Stimulated activated CD4-positive, alpha-beta T cell treated with anti-CD3 and anti-CD28 coated beads, TNF-alpha, amount 100 ng/mL, for 24 hours (primary cell): ENCODE measurements around the gene STX10.
A peak's percentile ranks its signal among the peaks of the same experiment; 100 is the strongest.

Experiments
- DNase-seq, 3 experiments: peaks; one replicate each; pipeline ENCODE4 v3.0.0-alpha.2; 2020; ENCODE audit warnings: low read depth in 3 of 3

The STX10 gene

DNA sequence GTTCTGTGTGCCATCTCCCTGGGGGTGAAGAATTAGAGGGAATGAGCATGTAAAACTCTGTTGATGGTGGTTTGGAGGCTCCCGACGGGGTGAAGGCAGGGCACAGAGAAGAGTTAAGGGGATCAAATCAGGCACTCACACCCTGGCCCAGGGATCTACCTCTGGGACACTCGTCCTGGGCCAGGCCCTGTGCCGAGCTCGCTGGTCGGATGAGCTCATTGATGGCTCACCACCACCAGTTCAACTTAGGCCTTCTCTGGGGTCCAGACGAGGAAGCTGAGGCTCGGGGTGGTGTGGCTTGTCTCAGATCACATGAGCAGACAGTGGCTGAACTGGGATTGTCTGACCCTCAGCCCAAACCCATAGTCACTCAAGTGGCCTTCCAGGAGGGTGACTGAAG lies 30.5 kb downstream of the STX10 start:
- no peak for DNase-seq

GRCh38 chr19:13118424-13119193 lies 31.6 kb downstream of the STX10 start:
- peak in 1 of 3 experiments; percentile 59 for DNase-seq

DNA sequence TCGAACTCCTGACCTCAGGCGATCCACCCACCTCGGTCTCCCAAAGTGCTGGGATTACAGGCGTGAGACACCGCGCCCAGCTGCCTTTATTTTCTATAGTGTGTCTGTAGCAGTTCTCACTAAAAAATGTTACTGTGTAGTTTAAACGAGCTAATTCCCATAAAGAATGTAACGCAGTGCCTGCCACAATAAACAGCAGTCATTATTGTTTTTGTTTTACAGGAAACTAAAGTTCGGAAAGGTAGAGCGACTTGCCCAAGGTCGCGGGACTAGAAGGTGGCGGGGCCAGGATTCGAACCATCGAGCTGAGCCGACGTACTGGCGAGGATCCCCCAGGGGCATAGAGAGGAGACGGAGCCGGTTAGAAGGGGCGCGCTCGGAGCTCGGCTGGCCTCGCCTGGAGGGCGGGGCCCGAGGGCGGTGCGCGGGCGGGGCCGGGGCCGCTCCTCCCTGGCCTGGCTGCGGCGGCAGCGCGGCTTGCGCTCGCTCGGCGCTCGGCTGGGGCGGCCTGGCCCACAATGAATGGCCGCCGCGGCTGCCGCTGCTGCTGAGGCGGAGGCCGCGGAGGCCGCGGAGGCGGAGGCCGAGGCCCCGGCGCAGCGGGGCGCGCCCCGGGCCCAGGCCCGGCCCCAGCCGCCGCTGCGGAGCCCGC lies 32.3 kb downstream of the STX10 start, which contains the start of gene NACC1:
Gene NACC1, plus strand, starts transcription at position 493 of the 652 bp plus-strand sequence. CDS start 16,944 bp downstream, outside the sequence.
- DNase-seq: peak; percentile 77 to 91 (median 81)

DNA sequence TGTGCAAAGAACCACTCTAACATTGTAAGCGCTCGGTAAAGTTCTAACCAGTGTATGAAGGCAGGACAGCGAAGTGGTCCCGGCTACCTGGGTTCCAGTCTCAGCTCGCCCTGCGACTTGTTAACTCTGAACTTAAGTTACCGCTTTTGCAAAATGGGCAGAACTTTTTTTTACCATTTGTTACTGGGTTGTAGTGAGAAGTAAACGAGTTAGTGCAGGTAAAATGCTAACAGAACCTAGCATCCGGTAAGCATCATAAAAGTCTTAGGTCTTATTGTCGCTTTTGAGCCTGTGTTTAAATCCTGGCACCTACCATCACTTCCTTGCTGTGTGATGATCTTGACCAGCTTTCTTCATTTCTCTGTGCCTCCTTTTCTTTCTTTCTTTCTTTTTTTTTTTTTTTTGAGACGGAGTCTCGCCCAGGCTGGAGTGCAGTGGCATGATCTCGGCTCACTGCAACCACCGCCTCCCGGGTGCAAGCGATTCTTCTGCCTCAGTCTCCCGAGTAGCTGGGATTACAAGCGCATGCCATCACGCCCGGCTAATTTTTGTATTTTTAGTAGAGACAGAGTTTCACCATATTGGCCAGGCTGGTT lies 32.9 kb downstream of the STX10 start:
- no peak for DNase-seq

DNA sequence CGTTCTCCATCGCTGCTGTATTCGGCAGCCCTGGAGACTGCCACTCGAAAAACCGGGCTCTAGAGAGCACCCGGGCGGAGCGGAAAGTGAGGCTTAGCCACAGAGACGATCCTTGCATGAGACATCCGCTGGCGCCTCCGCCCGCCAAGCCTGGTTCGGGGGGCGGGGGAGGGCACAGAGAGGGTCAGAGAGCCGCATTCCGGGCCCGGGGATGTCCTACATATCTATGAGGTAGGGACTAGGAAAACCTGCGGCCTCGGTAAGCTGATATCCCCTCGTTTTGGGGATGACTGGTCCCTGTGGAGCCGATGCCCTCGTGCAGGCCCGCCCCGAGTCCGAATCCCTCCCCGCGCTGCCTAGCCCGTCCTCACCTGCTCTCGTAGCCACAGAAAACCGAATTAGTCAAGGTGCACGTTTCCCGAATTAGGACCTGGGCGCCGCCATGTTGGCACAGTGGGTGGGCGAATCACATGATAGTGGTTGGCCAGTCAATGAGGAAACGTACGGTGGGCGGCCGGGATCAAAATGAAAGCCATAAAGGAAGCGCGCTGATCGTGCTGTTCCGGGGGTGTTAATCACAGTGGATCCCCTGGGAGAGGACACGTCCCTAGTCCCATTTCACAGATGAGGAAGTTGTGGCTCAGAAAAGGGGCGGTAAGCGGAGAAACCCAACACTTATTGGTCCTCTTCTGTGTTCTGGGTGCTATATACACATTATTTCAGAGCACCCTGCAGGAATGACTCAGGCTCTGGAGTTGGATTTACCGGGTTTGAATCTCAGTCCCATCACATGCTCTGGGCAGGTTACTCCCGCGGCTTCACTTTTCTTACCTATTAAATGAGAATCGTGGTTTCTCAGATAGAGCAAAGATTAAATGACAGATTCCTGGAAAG lies 33.6 kb downstream of the STX10 start, which contains the start of gene TRMT1:
Gene TRMT1, minus strand, starts transcription at position 459 of the 894 bp plus-strand sequence. Its CDS starts 341 bp downstream, at position 118.
- DNase-seq: peak; percentile 87 to 95 (median 91)

DNA sequence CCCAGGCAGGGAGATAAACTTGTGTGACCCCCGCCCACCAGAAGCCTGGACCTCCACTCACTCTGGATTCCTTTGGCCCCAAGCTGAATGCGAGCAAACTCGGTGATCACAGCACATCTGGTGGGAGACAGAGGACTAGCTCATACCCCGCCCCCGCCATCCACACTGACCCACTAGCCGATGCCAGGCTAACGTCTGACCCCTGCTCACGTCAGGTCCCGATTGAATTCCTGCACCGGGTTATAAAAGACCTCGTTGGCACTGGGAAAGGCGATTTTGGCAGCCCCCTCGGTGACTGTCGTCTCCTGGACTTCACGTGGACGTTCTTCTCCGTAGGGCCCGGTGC lies 34.3 kb downstream of the STX10 start:
- DNase-seq: no peak

DNA sequence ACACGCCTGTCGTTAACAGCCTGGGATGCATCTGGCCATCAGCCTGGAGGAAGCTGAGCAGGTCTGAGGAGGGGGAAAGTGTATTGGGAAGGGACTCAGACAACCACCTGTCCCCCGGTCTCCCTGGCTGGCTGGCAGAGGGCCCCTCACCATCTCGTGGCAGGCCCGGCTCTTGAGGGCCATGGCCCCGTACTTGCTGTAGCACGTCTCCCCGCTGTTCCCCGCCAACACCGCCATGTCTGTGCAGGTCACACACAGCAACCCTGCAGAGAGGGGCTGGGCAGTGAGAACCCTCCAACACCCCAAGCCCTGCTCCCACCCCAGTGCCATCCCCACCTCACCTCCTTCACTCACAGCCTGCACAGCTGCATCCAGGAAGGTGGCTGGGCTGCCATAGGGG lies 37.6 kb downstream of the STX10 start:
- DNase-seq: no peak

- no peak for DNase-seq
Observed at GRCh38 chr19:13110099-13110610, 40.0 kb downstream of the STX10 start.

DNA sequence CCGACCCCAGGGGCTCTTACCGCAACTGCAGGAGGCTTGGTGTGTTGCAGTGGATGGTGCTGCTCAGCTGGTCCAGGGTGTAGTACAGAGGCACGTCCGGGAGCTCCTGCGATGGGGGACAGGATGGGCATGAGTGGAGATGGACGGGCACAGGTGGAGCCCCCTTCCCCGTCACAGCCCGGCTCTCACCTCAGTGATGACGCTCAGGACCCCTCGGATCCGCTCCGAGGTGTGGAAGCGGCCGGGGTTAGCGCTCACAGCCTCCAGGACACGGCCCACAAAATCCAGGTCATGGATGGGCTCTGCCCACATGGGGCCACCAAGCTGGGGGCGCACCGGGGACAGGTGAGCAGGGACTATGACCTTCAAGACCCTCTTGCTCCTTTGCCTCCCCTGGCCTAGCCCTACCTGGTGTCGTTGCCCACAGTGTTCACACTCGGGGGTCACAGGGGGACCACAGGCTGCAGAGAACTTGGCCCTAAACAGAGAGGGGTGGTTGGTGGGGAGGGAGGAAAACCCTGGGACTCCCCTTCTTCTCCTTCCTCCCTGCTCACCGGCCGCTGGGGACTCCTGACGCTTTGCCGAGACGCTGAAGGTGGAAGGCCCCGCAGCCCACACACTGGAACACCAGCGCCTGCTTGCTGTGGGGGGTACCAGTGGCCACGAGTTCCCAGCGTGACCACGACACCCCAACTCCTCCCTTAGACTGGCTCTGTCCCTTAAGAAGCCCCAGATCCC lies 40.6 kb downstream of the STX10 start:
- DNase-seq: no peak

- DNase-seq: no peak
Observed at GRCh38 chr19:13104848-13105711, 45.1 kb downstream of the STX10 start.

GRCh38 chr19:13104360-13104847 lies 45.8 kb downstream of the STX10 start:
- DNase-seq: peak in 2 of 3 experiments; percentile 45 to 67

DNA sequence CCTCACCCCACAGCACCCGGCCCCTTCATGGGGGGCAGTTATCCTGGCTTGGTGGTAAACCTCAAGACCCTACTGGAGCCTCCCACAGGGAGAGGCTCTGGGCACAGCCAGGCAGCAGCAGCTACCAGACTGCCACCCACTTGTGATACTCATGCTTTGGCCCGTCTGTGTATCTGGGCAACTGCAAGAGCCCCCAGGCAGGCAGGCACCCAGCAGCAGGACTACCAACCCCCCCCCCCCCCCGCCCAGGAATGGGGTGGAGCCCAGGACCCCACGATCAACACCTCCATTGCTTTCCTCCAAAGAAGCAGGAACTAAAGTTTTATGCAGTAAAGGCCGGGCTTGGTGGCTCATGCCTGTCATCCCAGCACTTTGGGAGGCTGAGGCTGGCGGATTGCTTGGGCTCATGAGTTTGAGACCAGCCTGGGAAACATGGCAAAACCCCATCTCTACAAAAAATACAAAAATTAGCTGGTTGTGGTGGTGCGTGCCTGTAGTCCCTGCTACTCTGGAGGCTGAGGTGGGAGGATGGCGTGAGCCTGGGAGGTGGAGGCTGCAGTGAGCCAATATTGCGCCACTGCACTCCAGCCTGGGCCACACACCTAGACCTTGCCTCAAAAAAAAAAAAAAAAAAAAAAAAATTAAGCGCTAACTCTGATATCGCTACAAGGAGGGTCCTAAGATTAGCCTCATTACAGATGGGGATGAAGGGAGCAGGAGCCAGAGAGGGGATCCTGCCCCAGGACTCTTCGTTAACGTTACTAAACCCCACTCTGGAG lies 46.4 kb downstream of the STX10 start:
- DNase-seq: no peak

GRCh38 chr19:13102666-13103580 lies 47.3 kb downstream of the STX10 start, which contains the start of gene LYL1:
LYL1 (minus strand) TSS chr19:13102858; CDS start chr19:13101171, 1,687 bp downstream.
- DNase-seq: no peak

- no peak for DNase-seq
Observed at GRCh38 chr19:13102416-13102665, 47.8 kb downstream of the STX10 start.

DNA sequence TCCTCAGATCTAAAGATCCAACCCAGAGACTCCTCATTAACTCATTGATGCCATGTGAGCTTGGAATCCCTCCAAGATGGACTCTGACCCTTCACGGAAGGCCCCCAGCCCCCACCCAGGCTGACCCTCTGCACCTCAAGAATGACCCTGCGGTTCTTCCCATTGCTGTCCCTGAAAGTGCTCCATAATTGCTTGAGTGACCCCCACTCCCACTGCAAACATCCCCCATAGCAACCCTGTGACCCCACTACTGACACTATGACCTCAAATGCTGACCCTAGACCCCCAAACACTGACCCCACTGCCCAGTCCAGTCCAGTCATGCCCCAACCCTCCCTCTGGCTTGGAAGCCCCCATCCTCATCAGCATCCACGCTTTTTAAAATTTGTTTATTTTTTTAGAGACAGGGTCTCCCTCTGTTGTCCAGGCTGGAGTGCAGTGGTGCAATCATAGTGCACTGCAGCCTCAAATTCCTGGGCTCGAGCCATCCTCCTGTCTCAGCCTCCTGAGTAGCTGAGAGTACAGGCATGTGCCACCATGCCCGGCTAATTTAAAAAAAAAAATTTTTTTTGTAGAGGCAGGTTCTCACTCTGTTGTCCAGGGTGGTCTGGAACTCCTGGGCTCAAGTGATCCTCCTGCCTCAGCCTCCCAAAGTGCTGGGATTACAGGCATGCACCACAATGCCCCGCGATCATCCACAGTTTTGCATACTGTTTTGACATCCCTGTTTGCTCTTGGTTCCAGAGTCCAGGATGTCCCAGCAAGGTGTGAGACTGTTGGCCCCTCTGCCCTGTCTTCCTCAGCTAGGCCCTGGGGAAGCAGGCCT lies 48.4 kb downstream of the STX10 start:
- DNase-seq: no peak

GRCh38 chr19:13100841-13101589 lies 49.2 kb downstream of the STX10 start:
- DNase-seq: no peak
